Nephron (organoid): ENCODE results near the gene RABGAP1.
A peak's percentile ranks its signal among the peaks of the same experiment; 100 is the strongest.

Experiments
- H3K27ac Mint-ChIP-seq, 3 experiments: 2 replicates each; pipeline ENCODE4 v1.8.0; 2020; ENCODE audit warnings: mixed read lengths in 3 of 3, mild to moderate bottlenecking in 2 of 3, moderate library complexity in 1 of 3
- H3K27me3 Mint-ChIP-seq: 2 replicates; pipeline ENCODE4 v1.8.0; 2021; ENCODE audit warnings: low read depth, mild to moderate bottlenecking, moderate library complexity, mixed read lengths
- H3K36me3 Mint-ChIP-seq: 2 replicates; pipeline ENCODE4 v1.8.0; 2020; ENCODE audit warnings: low read depth, mixed read lengths
- H3K4me1 Mint-ChIP-seq: 2 replicates; pipeline ENCODE4 v1.8.0; 2020; ENCODE audit warnings: mixed read lengths
- H3K4me3 Mint-ChIP-seq, 3 experiments: 2 replicates each; pipeline ENCODE4 v1.8.0; 2020; ENCODE audit warnings: mild to moderate bottlenecking in 3 of 3, mixed read lengths in 3 of 3, moderate library complexity in 2 of 3
- H3K9me3 Mint-ChIP-seq: 2 replicates; pipeline ENCODE4 v1.8.0; 2020; ENCODE audit warnings: mixed read lengths
- TF ChIP-seq, protein P1 (sequence below), 3 experiments: fragments of 200-600 bp; sonication (generic); IDR thresholded peaks; one replicate each; pipeline ENCODE4 v1.5.0; 2021; ENCODE audit warnings: antibody characterized with exemption in 3 of 3; ENCODE audit not compliant: unreplicated experiment in 3 of 3

The RABGAP1 gene

DNA sequence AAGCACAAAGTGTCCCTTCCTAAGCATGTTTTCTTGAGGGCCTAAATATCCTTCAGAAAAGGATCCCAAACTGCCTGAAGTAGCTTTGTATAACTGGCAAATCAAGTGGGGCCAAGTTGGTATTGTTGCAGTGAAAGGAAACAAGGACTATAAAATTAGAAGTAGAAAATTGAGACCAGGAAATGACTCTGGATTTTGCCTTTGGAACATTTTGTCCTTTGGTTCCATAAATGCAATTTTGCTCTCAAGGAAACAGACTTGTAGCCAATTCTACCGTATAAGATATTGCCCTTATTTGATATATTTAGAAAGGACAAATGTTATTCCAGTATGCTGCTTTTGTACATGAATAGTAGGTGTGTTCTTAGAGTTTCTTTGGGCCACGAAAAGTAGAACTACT lies 34.4 kb downstream of the RABGAP1 start:
- Mint-ChIP-seq H3K27me3 (no peaks in the 10 kb centered on the region), H3K4me3 (no peak overlapping the region), H3K27ac (no peak overlapping the region), H3K36me3 (peaks cover 51% of the 10 kb centered on the region), H3K9me3 (no peaks in the 10 kb centered on the region), H3K4me1 (no peaks in the 10 kb centered on the region)
- TF ChIP-seq, protein P1, sequence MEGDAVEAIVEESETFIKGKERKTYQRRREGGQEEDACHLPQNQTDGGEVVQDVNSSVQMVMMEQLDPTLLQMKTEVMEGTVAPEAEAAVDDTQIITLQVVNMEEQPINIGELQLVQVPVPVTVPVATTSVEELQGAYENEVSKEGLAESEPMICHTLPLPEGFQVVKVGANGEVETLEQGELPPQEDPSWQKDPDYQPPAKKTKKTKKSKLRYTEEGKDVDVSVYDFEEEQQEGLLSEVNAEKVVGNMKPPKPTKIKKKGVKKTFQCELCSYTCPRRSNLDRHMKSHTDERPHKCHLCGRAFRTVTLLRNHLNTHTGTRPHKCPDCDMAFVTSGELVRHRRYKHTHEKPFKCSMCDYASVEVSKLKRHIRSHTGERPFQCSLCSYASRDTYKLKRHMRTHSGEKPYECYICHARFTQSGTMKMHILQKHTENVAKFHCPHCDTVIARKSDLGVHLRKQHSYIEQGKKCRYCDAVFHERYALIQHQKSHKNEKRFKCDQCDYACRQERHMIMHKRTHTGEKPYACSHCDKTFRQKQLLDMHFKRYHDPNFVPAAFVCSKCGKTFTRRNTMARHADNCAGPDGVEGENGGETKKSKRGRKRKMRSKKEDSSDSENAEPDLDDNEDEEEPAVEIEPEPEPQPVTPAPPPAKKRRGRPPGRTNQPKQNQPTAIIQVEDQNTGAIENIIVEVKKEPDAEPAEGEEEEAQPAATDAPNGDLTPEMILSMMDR (IDR thresholded peaks at IDR 0.05; ENCODE audit: unreplicated experiment in 3 of 3) = no peak

GRCh38 chr9:122978601-122979000 lies 37.8 kb downstream of the RABGAP1 start:
- Mint-ChIP-seq H3K27ac (no peak overlapping the region), H3K9me3 (no peaks in the 10 kb centered on the region)

GRCh38 chr9:122986010-122986409 lies 45.2 kb downstream of the RABGAP1 start:
- H3K27ac Mint-ChIP-seq = no peak overlapping the region
- H3K4me1 Mint-ChIP-seq = no peaks in the 10 kb centered on the region
- TF ChIP-seq, protein P1 (IDR thresholded peaks at IDR 0.05; ENCODE audit: unreplicated experiment in 3 of 3) = no peak
- H3K4me3 Mint-ChIP-seq = no peak overlapping the region
- H3K27me3 Mint-ChIP-seq = no peaks in the 10 kb centered on the region
- no peaks in the 10 kb centered on the region for H3K9me3 Mint-ChIP-seq
- peaks cover 32% of the 10 kb centered on the region for H3K36me3 Mint-ChIP-seq

More at GRCh38 chr9:122978601-122979000, 37.8 kb downstream of the RABGAP1 start:
- no peak overlapping the region for H3K4me3 Mint-ChIP-seq
- H3K4me1 Mint-ChIP-seq = no peaks in the 10 kb centered on the region
- H3K27me3 Mint-ChIP-seq = no peaks in the 10 kb centered on the region
- peaks cover 32% of the 10 kb centered on the region for H3K36me3 Mint-ChIP-seq
- TF ChIP-seq, protein P1 (IDR thresholded peaks at IDR 0.05; ENCODE audit: unreplicated experiment in 3 of 3) = no peak

- Mint-ChIP-seq H3K4me3 (no peak overlapping the region), H3K36me3 (peaks cover 32% of the 10 kb centered on the region), H3K4me1 (no peaks in the 10 kb centered on the region), H3K9me3 (no peaks in the 10 kb centered on the region), H3K27me3 (no peaks in the 10 kb centered on the region), H3K27ac (no peak overlapping the region)
- TF ChIP-seq, protein P1 (IDR thresholded peaks at IDR 0.05; ENCODE audit: unreplicated experiment in 3 of 3) = no peak
Observed at GRCh38 chr9:122988141-122988540, 47.3 kb downstream of the RABGAP1 start.

GRCh38 chr9:122988920-122989621 lies 48.3 kb downstream of the RABGAP1 start:
- Mint-ChIP-seq H3K27me3 (no peaks in the 10 kb centered on the region), H3K4me3 (no peak overlapping the region), H3K36me3 (peaks cover 34% of the 10 kb centered on the region), H3K4me1 (no peaks in the 10 kb centered on the region), H3K9me3 (no peaks in the 10 kb centered on the region), H3K27ac (no peak overlapping the region)
- TF ChIP-seq, protein P1 (IDR thresholded peaks at IDR 0.05; ENCODE audit: unreplicated experiment in 3 of 3) = no peak

DNA sequence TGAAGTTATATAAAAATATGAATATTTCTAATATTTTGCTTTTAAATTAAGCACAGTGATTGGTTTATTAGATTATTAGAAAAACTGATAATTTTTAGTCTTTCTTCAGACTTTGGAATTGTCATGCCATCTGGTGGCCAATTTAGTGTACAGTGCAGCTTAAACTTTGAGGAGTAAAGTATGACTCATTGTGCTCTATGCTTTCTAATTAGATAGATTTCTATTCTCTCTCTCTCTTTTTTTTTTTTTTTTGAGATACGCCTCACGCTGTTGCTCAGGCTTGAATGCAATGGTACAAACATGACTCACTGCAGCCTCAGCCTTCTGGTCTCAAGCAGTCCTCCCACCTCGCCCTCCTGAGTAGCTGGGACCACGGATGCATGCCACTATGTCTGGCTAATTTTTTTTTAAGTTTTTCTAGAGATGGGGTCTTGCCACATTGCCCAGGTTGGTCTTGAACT lies 50.6 kb downstream of the RABGAP1 start:
- H3K4me1 Mint-ChIP-seq = no peaks in the 10 kb centered on the region
- H3K9me3 Mint-ChIP-seq = no peaks in the 10 kb centered on the region
- no peak overlapping the region for H3K4me3 Mint-ChIP-seq
- TF ChIP-seq, protein P1 (IDR thresholded peaks at IDR 0.05; ENCODE audit: unreplicated experiment in 3 of 3) = peak; percentile 58 to 66 (median 65)
- H3K27ac Mint-ChIP-seq = no peak overlapping the region
- H3K27me3 Mint-ChIP-seq = no peaks in the 10 kb centered on the region
- peaks cover 28% of the 10 kb centered on the region for H3K36me3 Mint-ChIP-seq
